Measurements from ENCODE around the gene C19orf44.

Gene C19orf44

GRCh38 chr19:16518483-16519229 lies 22.5 kb downstream of the C19orf44 start:
- peak; percentile 58 for DNase-seq

GRCh38 chr19:16519230-16519687 lies 23.1 kb downstream of the C19orf44 start:
- DNase-seq: no peak

- no peak for DNase-seq
Measured at GRCh38 chr19:16520074-16520973, 24.1 kb downstream of the C19orf44 start.

GRCh38 chr19:16520986-16521624 lies 24.9 kb downstream of the C19orf44 start:
- no peak for DNase-seq

GRCh38 chr19:16521715-16522289 lies 25.6 kb downstream of the C19orf44 start:
- no peak for DNase-seq

- no peak for DNase-seq
Measured at GRCh38 chr19:16522559-16523377, 26.6 kb downstream of the C19orf44 start.

GRCh38 chr19:16524991-16525734 lies 29.0 kb downstream of the C19orf44 start:
- no peak for DNase-seq

- DNase-seq: no peak
Measured at GRCh38 chr19:16525751-16526481, 29.7 kb downstream of the C19orf44 start.

- peak; percentile 84 for DNase-seq
Measured at GRCh38 chr19:16527334-16527935, 31.2 kb downstream of the C19orf44 start.

- DNase-seq: peak; percentile 70
Measured at GRCh38 chr19:16527971-16528521, 31.9 kb downstream of the C19orf44 start.

- no peak for DNase-seq
Measured at GRCh38 chr19:16529466-16530144, 33.4 kb downstream of the C19orf44 start.

- no peak for DNase-seq
Measured at GRCh38 chr19:16530540-16531379, 34.6 kb downstream of the C19orf44 start.

- no peak for DNase-seq
Measured at GRCh38 chr19:16531380-16531669, 35.1 kb downstream of the C19orf44 start.

GRCh38 chr19:16532440-16533234 lies 36.4 kb downstream of the C19orf44 start:
- DNase-seq: no peak

- DNase-seq: no peak
Measured at GRCh38 chr19:16535381-16535780, 39.2 kb downstream of the C19orf44 start.

- DNase-seq: no peak
Measured at GRCh38 chr19:16536130-16536529, 39.9 kb downstream of the C19orf44 start.

- DNase-seq: no peak
Measured at GRCh38 chr19:16537111-16537510, 40.9 kb downstream of the C19orf44 start.

- no peak for DNase-seq
Measured at GRCh38 chr19:16540948-16541347, 44.8 kb downstream of the C19orf44 start.

Measured in islet precursor cell (in vitro differentiated cells).